Measurements from ENCODE around the gene HSPH1. TPM values are rescaled to one million over a fixed set of nuclear protein-coding genes. Genes with fewer than 3 reads are reported as not detected.

Gene HSPH1
- total and polyA plus RNA-seq, 2 donors (not counting 3 experiments of a cell fraction or from before 2014, with no cell fraction given): 15.8 to 124 TPM

DNA sequence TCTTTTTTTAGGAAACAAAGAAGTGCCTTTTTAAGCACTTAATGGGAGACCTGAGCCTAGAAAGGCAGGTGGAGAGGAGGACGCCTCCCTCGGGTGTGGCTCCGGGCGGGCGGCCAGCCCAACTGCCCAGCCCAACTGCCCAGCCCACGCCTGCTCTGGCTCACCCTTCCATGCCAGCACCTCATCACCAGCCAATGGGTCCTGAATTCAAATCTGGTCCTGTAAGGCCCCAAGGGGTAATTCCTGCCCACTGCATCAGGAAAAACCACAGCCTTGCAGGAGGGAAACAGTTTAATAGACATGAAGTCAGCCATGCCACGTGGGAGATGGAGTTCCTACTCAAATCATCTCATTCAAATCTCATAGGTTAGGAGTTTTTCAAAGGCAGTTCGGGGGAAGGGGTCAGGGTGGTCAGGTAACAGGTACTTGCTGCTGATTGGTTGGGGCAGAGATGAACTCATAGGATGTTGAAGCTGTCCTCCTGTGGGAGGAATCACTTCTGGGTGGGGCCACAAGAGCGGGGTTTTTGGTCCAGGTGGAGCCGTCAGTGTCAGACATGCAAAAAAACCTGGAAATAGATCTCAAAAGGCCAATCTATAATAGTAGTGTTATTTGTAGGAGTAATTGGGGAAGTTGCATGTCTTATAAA lies 64.9 kb downstream of the HSPH1 start:
- Histone ChIP-seq H2AFZ (ENCODE audit: low read depth, low read length) (no peak overlapping the region), H3K27ac (ENCODE audit: insufficient read depth, low read depth, low read length) (no peak overlapping the region), H3K79me2 (ENCODE audit: control insufficient read depth, insufficient read depth, low read length) (no peaks in the 10 kb centered on the region), H3K4me2 (ENCODE audit: insufficient read depth, low read length) (no peak overlapping the region), H3K9me3 (replicated peaks; ENCODE audit: control insufficient read depth, insufficient read depth, low read length) (no peaks in the 10 kb centered on the region), H3K36me3 (ENCODE audit: control insufficient read depth in 2 of 2, extremely low read depth in 1 of 2, insufficient read depth in 2 of 2, low read length in 2 of 2) (no peaks in the 10 kb centered on the region), H4K20me1 (replicated peaks; ENCODE audit: control insufficient read depth, extremely low read depth, insufficient read depth, low read length) (no peaks in the 10 kb centered on the region), H3K9me1 (replicated peaks; ENCODE audit: control insufficient read depth, extremely low read depth, insufficient read depth, low read length) (no peaks in the 10 kb centered on the region), H3K4me3 (replicated peaks in 1 of 3; ENCODE audit: insufficient read depth in 1 of 3, low read depth in 1 of 3, low read length in 3 of 3) (no peak overlapping the region), H3K27me3 (ENCODE audit: control insufficient read depth in 2 of 2, insufficient read depth in 2 of 2, low read length in 2 of 2) (peaks cover 5 to 13% of the 10 kb centered on the region in 2 experiments), H3K9ac (replicated peaks; ENCODE audit: extremely low read depth, insufficient read depth, low read length) (no peak overlapping the region), H3K4me1 (ENCODE audit: control insufficient read depth, extremely low read depth, insufficient read depth, low read length) (no peaks in the 10 kb centered on the region)
- DNase-seq (ENCODE audit: low read depth, low spot score): no peak
- POLR2A ChIA-PET: no interaction called here
- CTCF ChIA-PET: no interaction called here
- intact Hi-C loops (cut with micrococcal nuclease): no loop called here
- FAIRE-seq: no peak
- no peak for TF ChIP-seq MYC (IDR thresholded peaks at IDR 0.05; ENCODE audit: low read depth, low read length)
- no TSS peak for BruUV-seq (replicated peaks)
- dilution Hi-C loops (cut with MboI; ENCODE audit: extremely low pct_ligation_motif_present, low sequenced_read_pairs): no loop called here

DNA sequence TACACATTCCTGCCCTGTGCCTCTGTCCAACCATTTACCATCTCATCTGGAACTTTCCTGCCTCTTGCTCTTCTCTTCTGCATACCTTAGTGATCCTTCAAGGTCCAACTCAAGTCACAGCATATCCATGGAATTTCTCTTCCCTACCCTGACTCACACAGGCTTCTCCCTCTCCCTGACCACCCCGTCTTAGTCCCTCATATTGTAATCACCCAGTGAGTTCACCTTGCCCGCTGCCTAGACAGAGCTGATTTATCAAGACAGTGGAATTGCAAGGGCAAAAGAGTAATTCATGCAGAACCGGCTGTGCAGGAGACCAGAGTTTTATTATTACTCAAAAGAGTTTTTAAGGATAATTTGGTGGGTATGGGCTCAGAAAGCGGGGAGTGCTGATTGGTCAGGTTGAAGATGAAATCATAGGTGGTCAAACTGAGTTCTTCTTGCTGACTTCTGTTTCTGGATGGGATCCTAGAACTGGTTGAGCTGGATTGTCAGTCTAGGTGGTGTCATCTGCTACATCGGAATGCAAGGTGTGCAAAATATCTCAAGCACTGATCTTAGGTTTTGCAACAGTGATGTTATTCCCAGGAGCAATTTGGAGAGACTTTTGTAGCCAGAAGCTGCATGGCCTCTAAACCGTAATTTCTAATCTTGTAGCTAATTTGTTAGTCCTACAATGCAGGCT lies 67.2 kb downstream of the HSPH1 start:
- DNase-seq (ENCODE audit: low read depth, low spot score) (no peak), FAIRE-seq (no peak)
- TF ChIP-seq MYC (IDR thresholded peaks at IDR 0.05; ENCODE audit: low read depth, low read length) (no peak), POLR2AphosphoS5 (IDR thresholded peaks at IDR 0.05; ENCODE audit: insufficient read depth, low read depth, low read length) (no peak), EZH2 (IDR thresholded peaks at IDR 0.05; ENCODE audit: borderline replicate concordance, low read depth, low read length, severe bottlenecking) (no peak), CTCF (IDR thresholded peaks at IDR 0.05; ENCODE audit: extremely low read depth in 1 of 2, insufficient read depth in 1 of 2, low read depth in 1 of 2, low read length in 2 of 2) (no peak), GATA2 (IDR thresholded peaks at IDR 0.05; ENCODE audit: insufficient read depth, insufficient read length, low read depth, low read length) (no peak), FOS (IDR thresholded peaks at IDR 0.05; ENCODE audit: borderline replicate concordance, insufficient read depth, low read length) (no peak), POLR2A (IDR thresholded peaks at IDR 0.05; ENCODE audit: low read depth, low read length) (no peak)
- TF ChIP-seq, protein P1, sequence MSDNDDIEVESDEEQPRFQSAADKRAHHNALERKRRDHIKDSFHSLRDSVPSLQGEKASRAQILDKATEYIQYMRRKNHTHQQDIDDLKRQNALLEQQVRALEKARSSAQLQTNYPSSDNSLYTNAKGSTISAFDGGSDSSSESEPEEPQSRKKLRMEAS (IDR thresholded peaks at IDR 0.05; ENCODE audit: insufficient read depth, insufficient read length): no peak
- CTCF ChIA-PET: interaction anchor here (1.4 kb wide), 1 partner anchor 8 kb away, joined by 4 read pairs; no protein-coding TSS in a partner anchor
- no peaks in the 10 kb centered on the region for H3K9me1 ChIP-seq (replicated peaks; ENCODE audit: control insufficient read depth, extremely low read depth, insufficient read depth, low read length)
- H3K36me3 ChIP-seq (ENCODE audit: control insufficient read depth in 2 of 2, extremely low read depth in 1 of 2, insufficient read depth in 2 of 2, low read length in 2 of 2): no peaks in the 10 kb centered on the region
- H3K27ac ChIP-seq (ENCODE audit: insufficient read depth, low read depth, low read length): no peak overlapping the region
- no TSS peak for BruUV-seq (replicated peaks)
- peaks cover 0 to 7% of the 10 kb centered on the region in 2 experiments for H3K27me3 ChIP-seq (ENCODE audit: control insufficient read depth in 2 of 2, insufficient read depth in 2 of 2, low read length in 2 of 2)
- H3K4me3 ChIP-seq (replicated peaks in 1 of 3; ENCODE audit: insufficient read depth in 1 of 3, low read depth in 1 of 3, low read length in 3 of 3): no peak overlapping the region
- no peaks in the 10 kb centered on the region for H4K20me1 ChIP-seq (replicated peaks; ENCODE audit: control insufficient read depth, extremely low read depth, insufficient read depth, low read length)
- no peaks in the 10 kb centered on the region for H3K9me3 ChIP-seq (replicated peaks; ENCODE audit: control insufficient read depth, insufficient read depth, low read length)
- no peaks in the 10 kb centered on the region for H3K79me2 ChIP-seq (ENCODE audit: control insufficient read depth, insufficient read depth, low read length)
- H2AFZ ChIP-seq (ENCODE audit: low read depth, low read length): no peak overlapping the region
- POLR2A ChIA-PET: no interaction called here
- no peak overlapping the region for H3K4me2 ChIP-seq (ENCODE audit: insufficient read depth, low read length)
- intact Hi-C loops (cut with micrococcal nuclease): no loop called here
- H3K9ac ChIP-seq (replicated peaks; ENCODE audit: extremely low read depth, insufficient read depth, low read length): no peak overlapping the region
- H3K4me1 ChIP-seq (ENCODE audit: control insufficient read depth, extremely low read depth, insufficient read depth, low read length): peaks cover 8% of the 10 kb centered on the region
- dilution Hi-C loops (cut with MboI; ENCODE audit: extremely low pct_ligation_motif_present, low sequenced_read_pairs): no loop called here

Data from endothelial cell of umbilical vein (primary cell).